GM18520 (cell line): Measurements from ENCODE around the gene ANKMY1.
"Not testable (repeated sequence)": the region's sequence is repeated elsewhere in the genome, so short reads cannot be mapped to it uniquely, and the experiment has no call there.

Experiments
- ATAC-seq: cut with Tn5 transposase; IDR thresholded peaks from one replicate; pipeline ENCODE4 v1.9.1; 2021; ENCODE audit not compliant: unreplicated experiment

The ANKMY1 gene

DNA sequence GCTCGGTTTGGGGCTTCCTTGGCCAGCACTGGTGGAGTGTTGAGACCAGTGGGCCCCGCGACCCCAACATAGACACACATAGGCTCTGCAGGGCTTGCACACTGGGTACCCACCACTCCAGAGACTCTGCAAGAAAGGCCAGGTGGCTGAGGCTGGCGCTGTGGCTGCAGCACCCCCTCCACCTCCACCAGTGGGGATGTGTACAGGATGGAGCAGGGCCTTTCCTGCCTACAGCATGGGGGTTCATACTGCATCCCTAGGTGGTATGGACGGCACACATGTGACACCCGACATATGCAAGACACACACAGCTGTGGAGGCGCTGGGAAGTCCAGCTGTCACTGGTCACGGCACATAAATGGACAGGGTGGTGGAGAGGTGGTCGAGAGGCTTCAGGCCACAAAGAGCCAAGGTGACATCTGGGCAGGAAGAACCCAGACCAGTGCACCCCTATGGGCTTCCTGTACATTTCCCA lies 11.8 kb upstream of the ANKMY1 start:
- no peak for ATAC-seq

- peak; percentile 18 for ATAC-seq
Observed at GRCh38 chr2:240568678-240569522, 11.1 kb upstream of the ANKMY1 start.

- ATAC-seq: peak; percentile 28
Observed at GRCh38 chr2:240567872-240568677, 10.3 kb upstream of the ANKMY1 start, which contains the start of gene RNPEPL1. Gene RNPEPL1 (plus strand): TSS chr2:240568484. CDS start chr2:240568587, 103 bp downstream.

- no peak for ATAC-seq
Observed at GRCh38 chr2:240567137-240567871, 9.5 kb upstream of the ANKMY1 start.

DNA sequence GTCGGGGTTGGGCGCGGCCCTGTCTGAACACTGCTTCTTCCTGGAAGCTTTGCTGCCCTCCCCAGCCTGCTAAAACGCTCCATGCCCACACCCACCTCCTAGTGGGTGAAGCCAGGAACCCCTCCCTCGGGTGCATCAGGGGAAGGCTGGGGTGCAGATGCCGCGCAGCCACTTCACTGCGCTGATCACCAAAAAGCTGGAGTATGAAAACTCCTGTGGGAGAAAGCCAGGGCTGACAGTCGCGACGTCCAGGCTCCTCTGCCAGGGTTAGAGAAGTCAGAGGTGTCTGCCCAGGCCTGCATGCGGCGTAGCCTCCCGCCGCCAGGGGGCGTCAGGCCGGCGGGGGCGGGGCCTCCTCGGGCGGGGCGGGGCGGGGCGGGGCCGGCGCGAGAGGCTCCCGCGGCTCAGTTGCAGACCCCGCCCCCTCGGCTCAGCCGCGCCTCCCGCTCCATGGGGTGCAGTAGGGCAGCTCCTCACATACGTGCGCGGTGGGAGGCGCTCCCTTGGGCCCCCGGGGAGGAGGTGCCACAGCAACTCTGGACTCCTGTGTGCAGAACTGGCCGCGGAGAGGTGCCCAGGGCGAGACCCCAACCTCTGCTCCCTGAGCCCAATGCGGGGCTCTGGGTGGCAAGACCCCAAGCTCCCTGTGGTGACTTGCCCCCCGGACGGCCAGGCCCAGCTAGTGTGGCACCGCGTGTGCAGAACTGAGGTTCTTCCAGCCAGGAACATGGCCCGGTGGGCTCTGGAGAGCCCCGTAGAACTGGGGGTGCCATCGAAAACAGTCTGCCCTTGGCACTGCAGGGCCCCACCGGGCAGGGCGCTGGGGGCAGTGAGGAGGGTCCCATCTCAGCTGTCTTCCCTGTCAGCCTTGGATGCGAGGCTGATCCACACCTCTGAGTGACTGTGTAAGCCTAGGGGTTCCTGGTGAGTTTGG lies 8.7 kb upstream of the ANKMY1 start:
- ATAC-seq: peak; percentile 21

- ATAC-seq: peak; percentile 23
Observed at GRCh38 chr2:240565333-240566202, 7.8 kb upstream of the ANKMY1 start.

DNA sequence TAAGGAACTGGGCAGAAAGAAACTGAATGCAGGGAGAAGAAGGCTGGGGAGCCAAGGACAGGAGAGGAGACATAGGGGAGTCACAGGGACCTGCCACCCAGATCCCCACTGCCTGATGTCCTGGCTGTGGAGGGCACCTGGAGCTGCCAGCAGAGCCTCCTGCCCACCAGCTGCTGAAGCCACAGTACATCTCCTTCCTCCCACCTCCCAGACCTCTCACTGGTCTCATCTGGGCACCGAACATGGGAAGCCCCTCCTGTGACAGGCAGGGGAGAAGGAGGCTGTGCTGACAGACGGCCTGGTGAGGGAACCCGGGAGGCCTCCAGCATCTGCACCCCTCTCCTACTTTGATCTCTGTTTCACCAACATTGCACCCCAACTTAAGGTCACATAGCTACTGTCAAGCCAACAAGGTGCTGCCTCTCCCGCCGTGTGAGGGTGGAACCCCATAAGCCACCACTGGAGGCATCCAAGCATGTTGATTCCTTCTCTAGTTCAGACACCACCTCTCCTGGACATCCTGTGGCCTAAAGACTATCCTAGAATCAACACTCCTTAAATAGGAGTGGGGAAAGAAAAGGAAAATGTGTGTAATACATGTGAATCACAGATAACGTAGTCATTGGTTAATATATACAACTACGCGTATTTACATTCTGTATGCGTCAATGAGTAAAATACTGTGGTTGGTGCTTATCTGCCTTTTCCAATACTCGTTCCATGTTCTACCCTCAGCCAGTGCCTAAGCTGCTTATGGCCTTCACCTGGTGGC lies 7.0 kb upstream of the ANKMY1 start:
- ATAC-seq: no peak

DNA sequence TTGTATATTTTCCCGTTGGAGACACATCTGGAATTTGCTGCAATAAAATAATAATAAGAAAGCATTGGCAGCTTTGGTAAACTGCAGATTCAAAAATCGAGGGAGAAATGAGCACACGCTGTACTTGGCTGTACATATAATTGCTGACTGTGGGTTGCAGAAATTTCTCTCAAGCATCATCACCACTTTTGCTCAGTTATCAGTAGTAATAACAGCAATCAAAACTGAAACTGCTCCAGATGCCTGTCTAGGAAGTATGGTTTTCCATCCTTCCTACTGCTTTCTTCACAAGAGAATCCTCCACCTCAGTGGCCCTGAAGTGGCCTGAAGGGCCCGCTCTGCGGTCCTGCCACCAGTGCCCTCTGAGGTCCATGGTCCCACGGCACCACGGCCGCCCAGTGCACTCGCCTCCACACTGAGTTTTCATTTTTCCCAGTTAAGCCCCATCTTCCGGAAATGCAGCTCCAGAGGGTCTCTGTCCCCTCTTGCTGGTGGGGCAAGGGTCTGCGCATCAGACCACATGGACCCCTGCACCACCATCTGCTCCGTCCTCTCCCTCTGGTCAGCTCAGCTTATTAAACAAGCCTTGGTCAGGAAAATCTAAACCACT lies 6.3 kb upstream of the ANKMY1 start:
- no peak for ATAC-seq

GRCh38 chr2:240563231-240563630 lies 5.4 kb upstream of the ANKMY1 start:
- not testable (repeated sequence) for ATAC-seq

DNA sequence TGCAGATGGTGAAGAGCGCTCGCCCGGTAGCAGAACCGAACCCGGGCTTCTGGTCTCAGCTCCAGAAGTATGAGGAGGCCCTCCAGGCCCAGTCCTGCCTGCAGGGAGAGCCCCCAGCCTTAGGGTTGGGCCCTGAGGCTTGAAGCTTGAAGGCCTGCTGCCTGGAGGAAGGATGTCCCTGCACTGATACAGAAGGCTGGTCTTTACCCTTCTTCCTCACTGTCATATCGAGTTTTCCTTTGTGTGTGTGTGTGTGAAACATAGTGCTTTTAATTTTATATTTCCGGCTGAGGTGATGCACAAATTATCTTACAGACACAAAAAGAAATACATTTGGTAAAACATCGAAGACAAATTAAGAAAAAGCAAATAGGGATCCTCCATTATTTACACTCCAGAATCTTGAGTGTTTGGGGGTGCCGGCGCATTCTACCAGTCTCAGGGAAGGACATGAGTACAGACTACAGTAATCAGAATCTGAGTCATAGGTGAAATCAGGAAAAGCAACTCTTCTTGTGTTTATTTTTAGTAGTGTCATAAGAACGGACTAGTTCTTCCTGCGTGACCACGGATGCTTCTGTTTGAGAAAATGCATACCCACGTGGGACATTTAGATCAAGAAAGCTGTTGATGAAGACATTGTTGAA lies 3.7 kb upstream of the ANKMY1 start:
- ATAC-seq: peak; percentile 1

- peak; percentile 35 for ATAC-seq
Observed at GRCh38 chr2:240560480-240561324, 2.9 kb upstream of the ANKMY1 start.

DNA sequence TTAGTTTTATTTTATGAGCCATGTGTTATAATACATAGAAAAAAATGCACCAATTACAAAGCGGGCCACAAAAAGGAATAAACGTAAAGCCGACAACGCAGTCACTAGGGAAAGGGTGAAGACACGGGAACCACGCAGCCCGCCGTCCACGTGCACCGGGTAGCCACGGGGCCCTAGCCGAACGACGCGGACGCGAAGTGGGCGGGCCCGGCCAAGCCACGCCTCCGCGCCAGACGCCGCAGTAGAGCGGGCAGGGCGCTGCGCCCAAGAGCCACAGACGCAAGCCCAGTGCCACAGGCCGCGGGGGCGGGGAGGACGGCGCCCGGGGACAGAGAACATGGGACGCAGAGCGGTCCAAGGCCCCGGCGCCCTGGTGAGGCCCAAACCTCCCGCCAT lies 2.3 kb upstream of the ANKMY1 start, which contains the start of gene DUSP28:
Gene DUSP28, plus strand, starts transcription at position 274 of the 396 bp plus-strand sequence. CDS start 328 bp downstream, outside the sequence.
- peak; percentile 43 for ATAC-seq

DNA sequence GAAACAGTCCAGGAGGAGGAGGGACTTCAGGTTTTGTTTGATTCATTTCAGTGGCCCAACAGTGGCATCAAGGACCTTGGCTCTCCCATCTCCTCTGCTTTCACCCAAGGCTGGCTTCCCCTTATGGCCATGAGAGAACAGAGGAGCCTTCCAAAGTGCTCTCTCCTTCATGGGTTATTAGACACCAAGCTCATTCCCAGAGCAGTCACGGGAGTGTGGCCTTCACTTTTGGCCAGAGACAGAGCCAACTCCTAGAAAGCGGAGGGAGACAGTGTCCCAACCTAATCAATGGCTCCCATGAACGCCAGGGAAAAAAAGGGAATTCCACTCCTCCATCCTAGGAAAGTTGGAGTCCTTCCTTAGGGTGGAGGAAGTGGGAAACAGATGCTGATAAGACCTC lies 1.5 kb upstream of the ANKMY1 start:
- no peak for ATAC-seq

DNA sequence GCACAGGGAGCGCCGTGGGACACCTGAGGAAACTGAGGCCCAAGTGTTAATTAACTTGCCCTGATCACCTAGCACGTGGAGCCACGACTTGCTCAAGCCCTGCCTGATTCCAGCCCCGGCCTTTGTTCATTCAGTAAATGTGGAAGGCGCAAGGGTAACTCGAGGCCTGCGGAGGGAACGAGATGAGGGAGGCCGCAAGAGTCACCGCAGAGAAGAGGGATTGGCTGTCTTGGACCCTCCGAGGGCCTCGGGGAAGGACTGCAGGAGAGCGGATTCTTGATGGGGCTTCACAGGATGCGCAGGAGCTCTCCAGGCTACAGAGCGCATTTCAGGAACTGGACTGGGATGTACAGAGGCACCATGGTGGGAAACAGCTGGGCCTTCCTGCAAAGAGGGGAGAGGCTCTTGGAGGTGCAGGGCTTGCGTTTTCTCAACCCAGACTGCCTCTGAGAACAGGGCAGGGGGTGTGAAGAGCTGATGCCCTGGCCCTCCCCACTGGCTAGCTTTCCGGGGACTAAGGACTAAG lies 511 bp upstream of the ANKMY1 start:
- no peak for ATAC-seq

DNA sequence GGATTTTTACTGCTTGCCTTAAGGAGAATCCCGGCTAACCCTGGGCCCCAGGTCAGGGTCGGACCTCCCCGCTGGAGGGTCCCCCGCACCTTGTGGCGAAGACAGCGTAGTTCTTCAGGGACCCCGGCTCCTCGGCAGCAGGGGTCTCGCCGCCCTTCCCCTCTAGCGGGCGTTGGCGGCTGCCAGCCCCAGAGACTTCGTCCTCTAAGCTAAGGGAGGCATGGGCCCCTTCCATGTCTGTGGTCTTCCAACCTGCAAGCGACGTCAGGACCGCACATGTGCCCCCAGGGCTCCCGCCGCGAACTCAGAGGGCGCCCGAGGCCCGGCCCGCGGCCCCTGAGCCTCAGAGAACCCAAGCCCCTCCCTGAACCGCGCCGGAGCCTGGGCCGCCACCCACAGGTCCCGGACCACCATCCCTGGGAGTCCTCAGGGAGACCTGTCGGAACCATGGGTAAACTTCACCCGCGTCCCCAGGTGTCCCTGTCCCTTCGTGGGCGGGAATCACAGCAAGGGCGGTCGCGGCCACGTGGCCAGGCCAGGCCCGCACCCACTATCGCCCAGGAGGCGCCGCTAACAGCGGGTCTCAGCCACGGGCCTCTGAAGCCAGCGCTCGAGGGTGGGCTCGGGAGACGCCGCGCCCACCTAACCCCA lies 562 bp downstream of the ANKMY1 start:
- ATAC-seq: no peak
